GM20431 (cell line): ENCODE results near the gene C9orf152.

Experiments
- in situ Hi-C: fragments of 300-500 bp; cut with MseI, MboI; formaldehyde crosslinking; loops from one replicate; pipeline ENCODE4 v1.15.0; 2020; ENCODE audit warnings: low sequenced_read_pairs; ENCODE audit not compliant: unreplicated experiment

The C9orf152 gene

DNA sequence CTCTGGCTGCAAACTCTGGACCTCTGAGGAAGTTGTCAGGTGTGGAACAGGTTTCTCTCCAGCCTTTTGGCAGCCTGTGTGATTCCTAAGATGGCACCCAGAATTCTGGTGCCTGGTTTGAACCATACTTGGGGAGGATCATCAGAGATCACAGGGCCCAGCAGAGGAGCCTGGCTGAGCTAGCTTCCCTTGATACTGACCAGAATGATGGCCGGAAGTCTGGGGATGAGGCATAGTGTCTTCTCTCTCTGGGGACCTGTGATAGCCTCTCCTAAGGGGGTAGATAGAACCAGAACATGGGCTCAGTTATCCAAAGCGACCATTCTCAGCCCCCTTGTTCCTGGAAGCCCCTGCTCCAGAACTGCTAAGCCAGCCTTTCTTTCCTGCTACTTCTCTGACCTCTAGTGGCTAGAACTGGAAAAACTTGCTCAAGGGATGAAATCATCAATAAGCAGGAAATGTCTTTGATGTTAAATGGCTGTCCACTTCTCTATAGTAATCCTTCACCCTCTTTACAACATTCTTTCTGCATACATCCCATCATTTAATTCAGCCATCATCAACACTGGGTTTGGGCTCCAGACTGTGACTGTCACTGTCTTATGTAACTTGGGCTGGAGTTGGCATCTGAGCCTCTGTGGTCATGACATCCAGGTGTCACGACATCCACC is 55.1 kb downstream of the C9orf152 start:
- in situ Hi-C loops = loop anchor here (10.0 kb wide), 1 partner anchor 248 kb away; no protein-coding TSS in a partner anchor
